BE2C (cell line): ENCODE data around the gene TMPRSS13.

ENCODE experiments used
- DNase-seq: peaks from one replicate; pipeline ENCODE4 v3.0.0-alpha.2; 2020
- H3K27me3 ChIP-seq: fragments of 250-450 bp; sonication (Bioruptor Pico); 2 replicates; pipeline ENCODE4 v1.5.1; 2020; ENCODE audit warnings: mild to moderate bottlenecking
- H3K36me3 ChIP-seq: fragments of 250-450 bp; sonication (Bioruptor Pico); 2 replicates; pipeline ENCODE4 v1.5.1; 2020; ENCODE audit warnings: mild to moderate bottlenecking
- H3K4me1 ChIP-seq: fragments of 250-450 bp; sonication (Bioruptor Pico); 2 replicates; pipeline ENCODE4 v1.5.1; 2020
- H3K4me3 ChIP-seq: 2 replicates; pipeline ENCODE4 v1.5.1; 2011; ENCODE audit warnings: low read depth, low read length
- H3K9me3 ChIP-seq: fragments of 250-450 bp; sonication (Bioruptor Pico); 2 replicates; pipeline ENCODE4 v1.5.1; 2020
- CTCF ChIP-seq: IDR thresholded peaks from 2 replicates; pipeline ENCODE4 v1.5.1; 2012; ENCODE audit warnings: mild to moderate bottlenecking, low read depth, low read length

TMPRSS13 gene

GRCh38 chr11:117857734-117858414 is 71.3 kb downstream of the TMPRSS13 start:
- Histone ChIP-seq H3K4me1 (peaks cover 23% of the 10 kb centered on the region), H3K27me3 (no peaks in the 10 kb centered on the region), H3K36me3 (peaks cover 22% of the 10 kb centered on the region), H3K9me3 (no peaks in the 10 kb centered on the region), H3K4me3 (no peak overlapping the region)
- no peak for TF ChIP-seq CTCF
- no peak for DNase-seq

- TF ChIP-seq CTCF: no peak
- Histone ChIP-seq H3K4me3 (no peak overlapping the region), H3K9me3 (no peaks in the 10 kb centered on the region), H3K27me3 (no peaks in the 10 kb centered on the region), H3K4me1 (peaks cover 8% of the 10 kb centered on the region), H3K36me3 (peaks cover 30% of the 10 kb centered on the region)
- DNase-seq: no peak
Measured at GRCh38 chr11:117855912-117856651, 73.1 kb downstream of the TMPRSS13 start.

GRCh38 chr11:117855186-117855845 is 73.9 kb downstream of the TMPRSS13 start:
- H3K4me3 ChIP-seq: no peak overlapping the region
- H3K36me3 ChIP-seq: peaks cover 29% of the 10 kb centered on the region
- H3K9me3 ChIP-seq: no peaks in the 10 kb centered on the region
- DNase-seq: no peak
- 0 out of 2 replicates have a peak, but pooled peaks cover 3% of the 10 kb centered on the region for H3K4me1 ChIP-seq
- no peak for TF ChIP-seq CTCF
- no peaks in the 10 kb centered on the region for H3K27me3 ChIP-seq

- 0 out of 2 replicates have a peak, but pooled peaks cover 3% of the 10 kb centered on the region for H3K4me1 ChIP-seq
- no peak for DNase-seq
- H3K27me3 ChIP-seq: no peaks in the 10 kb centered on the region
- no peaks in the 10 kb centered on the region for H3K9me3 ChIP-seq
- H3K36me3 ChIP-seq: peaks cover 23% of the 10 kb centered on the region
- H3K4me3 ChIP-seq: no peak overlapping the region
- no peak for TF ChIP-seq CTCF
Measured at GRCh38 chr11:117852309-117852708, 76.9 kb downstream of the TMPRSS13 start.

- Histone ChIP-seq H3K36me3 (peaks cover 23% of the 10 kb centered on the region), H3K4me3 (no peak overlapping the region), H3K9me3 (no peaks in the 10 kb centered on the region), H3K4me1 (0 out of 2 replicates have a peak, but pooled peaks cover 3% of the 10 kb centered on the region), H3K27me3 (no peaks in the 10 kb centered on the region)
- DNase-seq: no peak
- no peak for TF ChIP-seq CTCF
Measured at GRCh38 chr11:117851852-117852251, 77.3 kb downstream of the TMPRSS13 start.
